Camera-type eye (tissue), 1 donor: Measurements from ENCODE around the gene LIG4. TPM values are rescaled to one million over a fixed set of nuclear protein-coding genes. Genes with fewer than 3 reads are reported as not detected.

Experiments
- total RNA-seq: library from RNA; depleted of rRNA; stranded (reverse); fragments of >200 nt; gene quantifications from one replicate; pipeline ENCODE4 v1.2.3, GENCODE V29; 2014

Gene LIG4
- total RNA-seq: 16.5 TPM

GRCh38 chr13:108215436-108215835 is at the start of gene LIG4:
LIG4 (minus strand) TSS chr13:108215536; CDS start chr13:108211268, 4,268 bp downstream.

GRCh38 chr13:108218044-108218974 is 3.0 kb upstream of the LIG4 start, which contains the start of gene ABHD13:
ABHD13 (plus strand) TSS chr13:108218392; CDS start chr13:108229219, 10,827 bp downstream.

Other genes starting within 250 kb of the LIG4 start
- 19.5 TPM for gene ABHD13, start 2.9 kb upstream of the LIG4 start, total RNA-seq
- gene TNFSF13B, start 54.2 kb upstream of the LIG4 start, total RNA-seq: 1.4 TPM